HG03342 (cell line): ENCODE data around the gene HMGCS1.
"Not testable (repeated sequence)": the region's sequence is repeated elsewhere in the genome, so short reads cannot be mapped to it uniquely, and the experiment has no call there.

Source experiments
- ATAC-seq: cut with Tn5 transposase; IDR thresholded peaks from one replicate; pipeline ENCODE4 v1.9.1; 2021; ENCODE audit warnings: mild to moderate bottlenecking, moderate library complexity; ENCODE audit not compliant: unreplicated experiment

Gene HMGCS1

GRCh38 chr5:43279548-43280274 is 33.5 kb downstream of the HMGCS1 start:
- ATAC-seq = no peak

- no peak for ATAC-seq
Measured at GRCh38 chr5:43275391-43275790, 37.8 kb downstream of the HMGCS1 start.

- no peak for ATAC-seq
Measured at GRCh38 chr5:43274435-43275114, 38.6 kb downstream of the HMGCS1 start.

GRCh38 chr5:43273552-43273951 is 39.7 kb downstream of the HMGCS1 start:
- ATAC-seq = no peak

DNA sequence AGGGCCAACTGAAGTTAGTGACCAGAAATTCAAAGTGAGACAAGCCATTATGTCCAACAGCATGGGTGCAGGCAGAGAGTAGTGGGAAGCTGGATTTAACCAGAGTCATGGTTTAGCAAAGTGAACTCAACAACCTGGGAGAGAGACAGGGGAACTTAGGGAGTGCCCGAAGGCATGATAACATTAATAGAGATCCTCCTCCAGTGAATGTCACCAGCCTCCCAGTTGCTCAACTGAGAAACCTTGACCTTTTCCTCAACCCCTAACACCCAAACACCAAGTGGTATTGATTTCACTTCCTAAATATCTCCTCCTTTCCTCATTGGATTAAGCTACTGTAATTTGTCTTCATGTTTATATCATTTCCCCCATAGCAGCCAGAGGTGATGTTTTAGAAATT is 42.6 kb downstream of the HMGCS1 start:
- ATAC-seq = no peak

GRCh38 chr5:43268188-43268820 is 44.9 kb downstream of the HMGCS1 start:
- peak; percentile 73 for ATAC-seq

DNA sequence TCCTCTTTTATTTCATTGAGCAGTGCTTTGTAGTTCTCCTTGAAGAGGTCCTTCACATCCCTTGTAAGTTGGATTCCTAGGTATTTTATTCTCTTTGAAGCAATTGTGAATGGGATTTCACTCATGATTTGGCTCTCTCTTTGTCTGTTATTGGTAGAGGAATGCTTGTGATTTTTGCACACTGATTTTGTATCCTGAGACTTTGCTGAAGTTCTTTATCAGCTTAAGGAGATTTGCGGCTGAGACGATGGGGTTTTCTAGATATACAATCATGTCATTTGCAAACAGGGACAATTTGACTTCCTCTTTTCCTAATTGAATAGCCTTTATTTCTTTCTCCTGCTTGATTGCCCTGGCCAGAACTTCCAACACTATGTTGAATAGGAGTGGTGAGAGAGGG is 50.9 kb downstream of the HMGCS1 start:
- ATAC-seq = not testable (repeated sequence)

GRCh38 chr5:43258116-43258515 is 55.1 kb downstream of the HMGCS1 start:
- ATAC-seq = no peak

GRCh38 chr5:43256261-43256966 is 56.8 kb downstream of the HMGCS1 start:
- ATAC-seq = peak; percentile 48

- ATAC-seq = no peak
Measured at GRCh38 chr5:43255704-43256103, 57.5 kb downstream of the HMGCS1 start.

DNA sequence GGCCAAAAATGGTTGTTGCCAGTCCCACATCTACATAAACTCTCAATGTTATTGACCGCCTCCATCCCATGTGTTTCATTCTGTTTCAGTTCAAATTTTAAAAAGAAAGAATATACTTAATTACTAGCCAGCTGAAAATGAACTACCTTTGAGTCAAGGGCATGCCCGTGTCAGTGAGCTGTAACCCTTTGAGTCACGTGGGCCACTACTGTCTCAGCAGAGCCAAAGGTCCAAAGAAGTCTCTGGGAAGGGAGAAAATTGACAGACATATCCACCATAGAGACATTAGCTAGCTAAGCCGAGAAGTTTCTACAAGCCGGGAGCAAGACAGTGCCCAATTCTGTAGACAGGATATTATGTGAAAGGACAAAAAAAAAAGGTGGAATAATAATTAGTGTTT is 61.5 kb downstream of the HMGCS1 start:
- no peak for ATAC-seq

GRCh38 chr5:43245724-43246385 is 67.4 kb downstream of the HMGCS1 start:
- no peak for ATAC-seq

DNA sequence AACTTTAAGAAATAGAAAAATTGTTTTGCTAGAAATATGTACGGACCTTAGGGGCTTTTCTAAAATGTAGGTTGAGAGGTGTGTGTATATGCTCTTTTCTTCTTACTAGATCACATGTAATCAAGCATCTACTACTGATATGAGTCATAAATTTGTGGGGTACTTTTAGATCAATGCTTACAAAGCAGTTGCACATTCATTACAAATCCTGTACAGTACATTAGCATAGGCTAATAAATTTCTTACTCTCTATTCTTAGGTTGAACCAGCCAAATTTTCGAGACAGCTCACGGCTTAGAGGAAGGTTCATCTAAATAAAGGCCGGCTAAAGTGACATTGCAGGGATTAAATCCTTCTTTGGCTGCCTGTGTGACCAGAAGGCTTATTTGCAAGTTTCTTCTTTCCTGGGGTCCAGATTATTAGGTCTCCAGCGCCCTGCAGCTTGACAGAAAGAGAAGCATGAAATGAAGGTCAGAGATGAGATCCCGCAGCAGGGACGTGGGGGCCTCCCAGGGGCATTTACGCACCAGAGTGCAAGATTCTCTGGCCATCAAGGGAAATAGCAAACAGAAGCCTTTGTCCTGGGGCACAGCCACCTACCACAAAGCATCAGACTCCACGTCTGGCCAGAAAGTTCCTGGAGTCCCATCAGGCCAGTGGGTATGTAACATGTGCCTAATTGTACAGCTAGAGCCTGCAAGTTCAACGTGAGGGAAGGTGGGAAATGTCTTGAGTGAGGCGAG is 68.2 kb downstream of the HMGCS1 start:
- ATAC-seq = peak; percentile 80

DNA sequence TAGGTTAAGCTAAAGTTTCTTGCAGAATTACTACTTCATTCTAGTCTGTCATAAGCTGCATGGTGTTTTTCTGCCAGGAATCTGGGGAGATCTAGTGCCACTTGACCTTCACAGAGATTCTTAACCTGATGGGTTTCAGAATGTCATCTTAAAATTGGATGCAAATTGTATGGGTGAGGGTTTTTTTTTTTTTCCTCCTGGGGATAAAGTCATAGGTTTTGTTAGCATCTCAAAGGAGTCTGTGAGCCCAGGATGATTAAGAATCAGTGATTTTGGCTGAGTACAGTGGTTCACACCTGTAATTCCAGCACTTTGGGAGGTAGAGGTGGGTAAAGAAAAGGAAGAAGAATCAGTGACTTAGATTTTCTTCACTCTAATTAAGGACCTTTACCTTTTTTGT is 69.9 kb downstream of the HMGCS1 start:
- no peak for ATAC-seq

DNA sequence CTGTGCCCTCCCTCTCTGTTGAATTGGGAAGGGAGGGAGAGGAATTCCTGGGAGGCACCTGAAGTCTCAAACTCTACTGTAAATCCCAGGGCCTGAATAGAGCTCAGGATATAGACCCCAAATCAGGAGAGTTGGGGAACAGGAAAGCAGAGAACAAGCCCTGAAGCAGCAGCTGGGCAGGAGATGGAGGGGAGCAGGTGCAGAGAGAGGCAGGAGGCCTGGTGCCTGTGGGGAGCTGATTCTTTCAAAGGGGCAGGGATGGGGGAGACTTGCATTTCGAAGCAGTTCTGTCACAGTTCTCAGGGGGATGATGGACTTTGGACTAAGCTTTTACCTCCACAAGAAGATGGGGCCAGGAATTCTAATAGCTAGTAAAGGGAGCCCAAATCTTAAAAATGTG is 71.0 kb downstream of the HMGCS1 start:
- ATAC-seq = no peak
